ENCODE results near the gene ISCA2.

- TF ChIP-seq CTCF (IDR thresholded peaks at IDR 0.05; ENCODE audit: borderline replicate concordance, extremely low read depth, low read length, poor library complexity, severe bottlenecking) = no peak
- TF ChIP-seq EZH2 (IDR thresholded peaks at IDR 0.05; ENCODE audit: borderline replicate concordance, low read depth, low read length, severe bottlenecking) = no peak
Measured at GRCh38 chr14:74525361-74525851, 31.8 kb downstream of the ISCA2 start.
